Spleen (tissue), 7 donors: ENCODE measurements around the gene RTTN.

Experiments
- POLR2A ChIP-seq, 3 donors: fragments of 450-650 bp; IDR thresholded peaks; one replicate each; pipeline ENCODE4 v1.5.1; 2017; ENCODE audit warnings: antibody characterized with exemption in 3 of 3, mild to moderate bottlenecking in 1 of 3
- POLR2AphosphoS5 ChIP-seq, 3 donors: sonication (generic); formaldehyde crosslinking; IDR thresholded peaks; one replicate each; pipeline ENCODE4 v1.5.1; 2017; ENCODE audit warnings: antibody characterized with exemption in 3 of 3
- TF ChIP-seq, protein P1 (sequence below), 11 experiments: fragments of 200-600 bp in 7 of 11; fragments of 450-650 bp in 4 of 11; sonication (generic) in 4 of 11; IDR thresholded peaks in 8 of 11; conservative IDR thresholded peaks in 3 of 11; 1 replicate in 7 of 11; 2 replicates in 4 of 11; pipeline versions ENCODE4 v1.4.0 to v1.8.0; 2016 to 2021; ENCODE audit warnings: antibody characterized with exemption in 11 of 11, inconsistent platforms in 4 of 11, mild to moderate bottlenecking in 1 of 11
- donor health status: DM: no; HTN: no; CAD: no; lungs with moderate emphysema.
- donor health status: DM: no; HTN: no; CAD: no.
- donor health status: DM: no; HTN: no; CAD: no.

DNA sequence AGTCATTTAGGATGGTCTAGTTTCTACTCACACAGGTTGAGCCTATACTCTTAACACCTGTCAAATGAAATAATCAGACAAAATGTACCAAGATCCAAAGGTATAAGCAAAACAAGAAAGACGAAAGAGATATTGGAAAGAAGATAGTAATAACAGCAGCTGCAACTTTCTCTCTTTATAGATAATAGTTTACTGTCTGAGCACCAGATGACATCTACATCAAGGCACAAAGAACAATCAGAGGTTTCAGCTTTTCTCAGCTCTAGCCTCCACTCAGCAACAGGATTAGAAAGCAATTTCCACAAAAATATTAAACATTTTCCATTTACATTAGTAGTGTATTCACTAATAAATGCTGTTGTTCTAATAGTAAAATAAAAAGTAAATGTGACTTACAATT lies 66.3 kb downstream of the RTTN start:
- TF ChIP-seq, protein P1, sequence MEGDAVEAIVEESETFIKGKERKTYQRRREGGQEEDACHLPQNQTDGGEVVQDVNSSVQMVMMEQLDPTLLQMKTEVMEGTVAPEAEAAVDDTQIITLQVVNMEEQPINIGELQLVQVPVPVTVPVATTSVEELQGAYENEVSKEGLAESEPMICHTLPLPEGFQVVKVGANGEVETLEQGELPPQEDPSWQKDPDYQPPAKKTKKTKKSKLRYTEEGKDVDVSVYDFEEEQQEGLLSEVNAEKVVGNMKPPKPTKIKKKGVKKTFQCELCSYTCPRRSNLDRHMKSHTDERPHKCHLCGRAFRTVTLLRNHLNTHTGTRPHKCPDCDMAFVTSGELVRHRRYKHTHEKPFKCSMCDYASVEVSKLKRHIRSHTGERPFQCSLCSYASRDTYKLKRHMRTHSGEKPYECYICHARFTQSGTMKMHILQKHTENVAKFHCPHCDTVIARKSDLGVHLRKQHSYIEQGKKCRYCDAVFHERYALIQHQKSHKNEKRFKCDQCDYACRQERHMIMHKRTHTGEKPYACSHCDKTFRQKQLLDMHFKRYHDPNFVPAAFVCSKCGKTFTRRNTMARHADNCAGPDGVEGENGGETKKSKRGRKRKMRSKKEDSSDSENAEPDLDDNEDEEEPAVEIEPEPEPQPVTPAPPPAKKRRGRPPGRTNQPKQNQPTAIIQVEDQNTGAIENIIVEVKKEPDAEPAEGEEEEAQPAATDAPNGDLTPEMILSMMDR (IDR thresholded peaks at IDR 0.05 in 8 of 11, conservative IDR thresholded peaks at IDR 0.05 in 3 of 11): no peak
- TF ChIP-seq POLR2AphosphoS5 (IDR thresholded peaks at IDR 0.05) (no peak), POLR2A (IDR thresholded peaks at IDR 0.05) (no peak)
